KMS-11 (cell line): Measurements from ENCODE around the gene HCFC2.
"Not testable (repeated sequence)": the region's sequence is repeated elsewhere in the genome, so short reads cannot be mapped to it uniquely, and the experiment has no call there.

Source experiments
- H2AFZ ChIP-seq: fragments of 200-600 bp; sonication (generic); 2 replicates; pipeline ENCODE4 v1.6.1; 2016; ENCODE audit warnings: antibody characterized with exemption, mixed run types, low read depth
- H3K27ac ChIP-seq: fragments of 200-600 bp; sonication (generic); 2 replicates; pipeline ENCODE4 v1.6.1; 2016; ENCODE audit warnings: mild to moderate bottlenecking, mixed run types
- H3K27me3 ChIP-seq: fragments of 200-600 bp; sonication (generic); 2 replicates; pipeline ENCODE4 v1.6.1; 2017; ENCODE audit warnings: mild to moderate bottlenecking, low read depth, mixed run types, moderate library complexity; ENCODE audit not compliant: insufficient read depth
- H3K36me3 ChIP-seq: fragments of 200-600 bp; sonication (generic); 2 replicates; pipeline ENCODE4 v1.6.1; 2017; ENCODE audit warnings: mild to moderate bottlenecking, mixed run types; ENCODE audit not compliant: insufficient read depth
- H3K4me1 ChIP-seq: fragments of 200-600 bp; sonication (generic); 2 replicates; pipeline ENCODE4 v1.6.1; 2016; ENCODE audit warnings: mild to moderate bottlenecking, low read depth, mixed run types; ENCODE audit not compliant: poor library complexity, severe bottlenecking
- H3K4me2 ChIP-seq: fragments of 200-600 bp; sonication (generic); 2 replicates; pipeline ENCODE4 v1.7.0; 2016; ENCODE audit warnings: mild to moderate bottlenecking, mixed run types
- H3K4me3 ChIP-seq: fragments of 200-600 bp; sonication (generic); IDR thresholded peaks from 2 replicates; pipeline ENCODE4 v1.6.1; 2017; ENCODE audit warnings: low read depth, low read length, mixed read lengths; ENCODE audit not compliant: insufficient read depth
- H3K79me2 ChIP-seq: fragments of 200-600 bp; sonication (generic); 2 replicates; pipeline ENCODE4 v1.6.1; 2016; ENCODE audit warnings: low read depth, mixed run types; ENCODE audit not compliant: insufficient read depth
- H3K9ac ChIP-seq: fragments of 200-600 bp; sonication (generic); 2 replicates; pipeline ENCODE4 v1.6.1; 2016; ENCODE audit warnings: mild to moderate bottlenecking, mixed run types
- H4K20me1 ChIP-seq: fragments of 200-600 bp; sonication (generic); 2 replicates; pipeline ENCODE4 v1.6.1; 2016; ENCODE audit warnings: mild to moderate bottlenecking, mixed run types; ENCODE audit not compliant: insufficient read depth
- TF ChIP-seq, protein P1 (sequence below): fragments of 200-600 bp; sonication (generic); conservative IDR thresholded peaks from 2 replicates; pipeline ENCODE4 v1.6.1; 2017; ENCODE audit warnings: low read depth, mild to moderate bottlenecking, antibody characterized with exemption, low read length, moderate library complexity, mixed read lengths

Gene HCFC2

GRCh38 chr12:104064031-104064841 lies at the start of gene HCFC2:
Gene HCFC2 (plus strand): TSS chr12:104064531. CDS start chr12:104064561, 30 bp downstream.
- peak within 1 kb of the TSS; percentile 98 for H3K4me2 ChIP-seq
- H4K20me1 ChIP-seq = no peaks in the 10 kb centered on the region
- no peaks in the 10 kb centered on the region for H3K36me3 ChIP-seq
- peak within 1 kb of the TSS; percentile 54; the same call in 1 of the 2 replicates for H3K9ac ChIP-seq
- H2AFZ ChIP-seq = peak within 1 kb of the TSS; percentile 81
- H3K79me2 ChIP-seq = peaks cover 11% of the 10 kb centered on the region
- H3K4me3 ChIP-seq = no peak within 1 kb of the TSS
- H3K27me3 ChIP-seq = no peaks in the 10 kb centered on the region
- TF ChIP-seq, protein P1, sequence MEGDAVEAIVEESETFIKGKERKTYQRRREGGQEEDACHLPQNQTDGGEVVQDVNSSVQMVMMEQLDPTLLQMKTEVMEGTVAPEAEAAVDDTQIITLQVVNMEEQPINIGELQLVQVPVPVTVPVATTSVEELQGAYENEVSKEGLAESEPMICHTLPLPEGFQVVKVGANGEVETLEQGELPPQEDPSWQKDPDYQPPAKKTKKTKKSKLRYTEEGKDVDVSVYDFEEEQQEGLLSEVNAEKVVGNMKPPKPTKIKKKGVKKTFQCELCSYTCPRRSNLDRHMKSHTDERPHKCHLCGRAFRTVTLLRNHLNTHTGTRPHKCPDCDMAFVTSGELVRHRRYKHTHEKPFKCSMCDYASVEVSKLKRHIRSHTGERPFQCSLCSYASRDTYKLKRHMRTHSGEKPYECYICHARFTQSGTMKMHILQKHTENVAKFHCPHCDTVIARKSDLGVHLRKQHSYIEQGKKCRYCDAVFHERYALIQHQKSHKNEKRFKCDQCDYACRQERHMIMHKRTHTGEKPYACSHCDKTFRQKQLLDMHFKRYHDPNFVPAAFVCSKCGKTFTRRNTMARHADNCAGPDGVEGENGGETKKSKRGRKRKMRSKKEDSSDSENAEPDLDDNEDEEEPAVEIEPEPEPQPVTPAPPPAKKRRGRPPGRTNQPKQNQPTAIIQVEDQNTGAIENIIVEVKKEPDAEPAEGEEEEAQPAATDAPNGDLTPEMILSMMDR = no peak
- peaks cover 12% of the 10 kb centered on the region for H3K4me1 ChIP-seq
- peak within 1 kb of the TSS; percentile 78 for H3K27ac ChIP-seq

DNA sequence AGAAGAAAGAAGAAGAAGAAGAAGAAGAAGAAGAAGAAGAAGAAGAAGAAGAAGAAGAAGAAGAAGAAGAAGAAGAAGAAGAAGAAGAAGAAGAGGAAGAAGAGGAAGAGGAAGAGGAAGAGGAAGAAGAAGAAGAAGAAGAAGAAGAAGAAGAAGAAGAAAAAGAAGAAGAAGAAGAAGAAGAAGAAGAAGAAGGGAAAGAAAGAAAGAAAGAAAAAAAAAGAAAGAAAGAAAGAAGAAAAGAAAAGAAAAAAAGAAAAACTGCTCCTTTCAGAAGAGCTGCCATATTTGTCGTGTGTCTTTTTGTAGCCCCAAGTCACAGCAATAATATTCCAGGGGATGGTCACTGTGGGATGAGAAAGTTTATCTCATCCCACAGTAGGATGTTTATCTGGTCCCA lies 42.5 kb upstream of the HCFC2 start:
- not testable (repeated sequence) for H3K36me3 ChIP-seq, H3K4me1 ChIP-seq, H4K20me1 ChIP-seq, H3K79me2 ChIP-seq, H3K4me3 ChIP-seq, H2AFZ ChIP-seq, H3K27me3 ChIP-seq, H3K4me2 ChIP-seq, H3K27ac ChIP-seq, H3K9ac ChIP-seq

DNA sequence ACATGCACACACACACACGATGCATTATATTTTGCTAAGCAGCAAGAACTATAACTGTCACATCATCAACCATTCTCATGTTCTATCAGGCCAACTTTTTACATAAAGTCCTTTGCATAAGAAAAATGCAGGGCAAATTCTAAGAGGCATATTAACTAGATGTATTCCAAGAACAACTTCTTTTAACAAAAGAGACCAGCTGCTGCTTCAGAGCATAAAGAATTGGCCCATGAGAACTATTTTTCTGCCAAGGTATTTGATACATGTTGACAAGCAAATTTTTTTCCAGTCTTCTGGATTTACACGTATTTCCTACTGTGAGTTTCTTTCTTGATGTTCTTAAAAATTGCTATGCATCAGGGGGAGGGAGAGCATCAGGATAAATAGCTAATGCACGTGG lies 41.5 kb upstream of the HCFC2 start:
- H3K9ac ChIP-seq = no peak overlapping the region
- H3K4me1 ChIP-seq = no peaks in the 10 kb centered on the region
- H3K27me3 ChIP-seq = no peaks in the 10 kb centered on the region
- H3K4me2 ChIP-seq = no peak overlapping the region
- TF ChIP-seq, protein P1 = no peak
- no peaks in the 10 kb centered on the region for H3K79me2 ChIP-seq
- H4K20me1 ChIP-seq = no peaks in the 10 kb centered on the region
- H2AFZ ChIP-seq = no peak overlapping the region
- H3K36me3 ChIP-seq = no peaks in the 10 kb centered on the region
- no peak overlapping the region for H3K27ac ChIP-seq
- H3K4me3 ChIP-seq = no peak overlapping the region

DNA sequence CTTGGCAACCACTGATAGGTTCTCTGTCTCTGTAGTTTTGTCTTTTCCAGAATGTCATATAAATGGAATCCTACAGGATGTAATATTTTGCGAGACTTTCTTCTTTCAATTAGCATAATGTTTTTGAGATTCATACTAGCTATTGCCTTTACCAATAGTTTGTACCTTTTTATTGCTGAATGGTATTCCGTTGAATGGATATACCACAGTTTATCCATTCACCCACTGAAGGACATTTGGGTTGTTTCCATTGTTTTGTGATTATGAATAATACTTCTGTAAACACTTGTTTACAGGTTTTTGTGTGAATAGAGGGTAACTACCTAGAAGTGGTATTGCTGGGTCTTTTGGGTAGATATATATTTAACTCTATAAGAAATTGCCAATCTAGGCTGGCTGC lies 40.6 kb upstream of the HCFC2 start:
- no peaks in the 10 kb centered on the region for H3K4me1 ChIP-seq
- TF ChIP-seq, protein P1 = no peak

DNA sequence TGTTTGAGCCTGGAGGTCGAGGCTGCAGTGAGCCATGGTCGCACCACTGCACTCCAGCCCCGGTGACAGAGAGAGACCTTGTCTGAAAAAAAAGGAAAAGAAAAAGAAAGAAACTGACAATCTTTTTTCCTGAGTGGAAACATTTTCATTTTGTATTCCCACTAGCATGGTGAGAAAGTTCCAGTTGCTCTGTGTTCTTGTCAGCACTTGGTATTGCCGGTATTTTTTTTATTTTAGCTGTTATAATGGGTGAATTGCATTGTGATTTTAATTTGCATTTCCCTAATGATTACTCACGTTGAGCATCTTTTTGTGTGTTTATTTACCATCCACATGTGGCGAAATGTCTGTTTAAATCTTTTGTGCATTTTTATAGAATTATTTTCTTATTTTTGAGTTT lies 40.0 kb upstream of the HCFC2 start:
- no peak overlapping the region for H3K27ac ChIP-seq
- H2AFZ ChIP-seq = no peak overlapping the region
- H3K36me3 ChIP-seq = no peaks in the 10 kb centered on the region
- TF ChIP-seq, protein P1 = no peak
- no peaks in the 10 kb centered on the region for H4K20me1 ChIP-seq
- H3K4me1 ChIP-seq = no peaks in the 10 kb centered on the region
- no peak overlapping the region for H3K4me3 ChIP-seq
- H3K4me2 ChIP-seq = no peak overlapping the region
- no peaks in the 10 kb centered on the region for H3K27me3 ChIP-seq
- H3K9ac ChIP-seq = no peak overlapping the region
- no peaks in the 10 kb centered on the region for H3K79me2 ChIP-seq

More for the DNA sequence above, 40.6 kb upstream of the HCFC2 start:
- Histone ChIP-seq H3K27ac (no peak overlapping the region), H4K20me1 (no peaks in the 10 kb centered on the region), H3K9ac (no peak overlapping the region), H3K4me2 (no peak overlapping the region), H3K36me3 (no peaks in the 10 kb centered on the region), H3K4me3 (no peak overlapping the region), H2AFZ (no peak overlapping the region), H3K79me2 (no peaks in the 10 kb centered on the region), H3K27me3 (no peaks in the 10 kb centered on the region)
